Cardiac septum (tissue), 1 donor: ENCODE data around the gene MYH7B. TPM values are rescaled to one million over a fixed set of nuclear protein-coding genes. Genes with fewer than 3 reads are reported as not detected.

ENCODE experiments used
- DNase-seq: peaks from one replicate; pipeline ENCODE4 v3.0.0-alpha.2; 2020; ENCODE audit warnings: low spot score
- intact Hi-C: fragments of 100-400 bp; cut with DNase I; formaldehyde crosslinking; loops from one replicate; pipeline ENCODE4 v1.14.0; 2022
- long read RNA-seq: library from polyadenylated mRNA; unstranded; transcript quantifications from one replicate; pipeline ENCODE4 v2.0.0, GENCODE V29; 2021
- total RNA-seq: library from RNA; stranded (reverse); fragmentation: NEBNext Ultra II Directional; extraction: Animal tissue kit (Norgen Biotek cat#: 25700); gene quantifications from one replicate; pipeline ENCODE4 v1.2.1, GENCODE V29; 2021
- donor health status: DM: no; HTN: no; CAD: no.

MYH7B gene
- total RNA-seq: 238 TPM
- long read RNA-seq, transcript MYH7B-207 (6 exons, 1,578 nt): major isoform, 6 of 458 reads
- long read RNA-seq, partial matches to known transcripts: 363 of 458 reads
- long read RNA-seq, other reads (novel, unspliced or antisense): 89 of 458 reads

DNA sequence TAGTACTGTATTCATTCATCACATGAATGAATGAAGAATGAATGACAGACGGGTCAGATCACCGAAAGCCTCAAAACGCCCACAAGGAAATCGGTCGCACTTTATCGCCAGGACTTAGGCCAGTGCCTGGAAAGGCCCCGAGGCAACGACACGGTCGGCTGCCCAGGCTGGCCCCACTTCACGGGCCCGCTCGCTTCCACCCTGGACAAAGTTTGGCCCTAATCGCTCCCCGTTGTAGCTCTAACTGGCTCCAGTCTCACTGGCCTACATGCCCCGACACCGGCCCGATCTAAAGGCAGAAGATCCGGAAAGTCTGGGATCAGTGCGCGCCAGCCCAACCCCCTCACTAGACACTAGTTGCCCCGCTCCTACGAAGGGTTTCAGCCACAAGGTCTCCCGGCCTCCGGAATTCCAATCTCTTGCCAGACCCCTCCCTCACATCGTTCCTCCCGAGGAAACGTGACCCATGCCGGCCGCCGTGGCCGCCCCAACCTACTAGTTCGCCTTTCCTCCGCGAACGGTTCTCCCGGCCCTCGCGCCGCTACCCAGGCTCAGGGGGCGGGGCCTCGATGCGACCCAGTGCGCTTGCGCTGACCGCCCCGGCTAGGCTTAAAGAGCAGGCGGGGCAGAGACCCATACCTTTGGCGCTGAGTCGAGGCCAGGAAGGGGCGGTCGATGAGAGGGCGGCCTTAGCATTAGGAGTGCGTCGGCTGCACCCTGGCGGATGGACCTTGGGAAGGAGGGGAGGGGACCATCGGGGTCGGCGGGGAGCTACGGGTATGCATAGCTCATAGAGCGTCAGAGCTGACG is at the start of gene MYH7B, which contains the start of gene GSS:
Gene MYH7B (plus strand): TSS at position 638 of the 810 bp plus-strand sequence. CDS start 22,138 bp downstream, outside the sequence.
Gene GSS (minus strand): TSS at position 576 of the 810 bp plus-strand sequence. CDS start 3,954 bp downstream, outside the sequence.
- intact Hi-C loops: loop anchor here (1.0 to 5.0 kb wide), 2 partner anchors 79 to 128 kb away; partner anchors contain the start of genes ACSS2 and NCOA6
- DNase-seq: peak; percentile 99

DNA sequence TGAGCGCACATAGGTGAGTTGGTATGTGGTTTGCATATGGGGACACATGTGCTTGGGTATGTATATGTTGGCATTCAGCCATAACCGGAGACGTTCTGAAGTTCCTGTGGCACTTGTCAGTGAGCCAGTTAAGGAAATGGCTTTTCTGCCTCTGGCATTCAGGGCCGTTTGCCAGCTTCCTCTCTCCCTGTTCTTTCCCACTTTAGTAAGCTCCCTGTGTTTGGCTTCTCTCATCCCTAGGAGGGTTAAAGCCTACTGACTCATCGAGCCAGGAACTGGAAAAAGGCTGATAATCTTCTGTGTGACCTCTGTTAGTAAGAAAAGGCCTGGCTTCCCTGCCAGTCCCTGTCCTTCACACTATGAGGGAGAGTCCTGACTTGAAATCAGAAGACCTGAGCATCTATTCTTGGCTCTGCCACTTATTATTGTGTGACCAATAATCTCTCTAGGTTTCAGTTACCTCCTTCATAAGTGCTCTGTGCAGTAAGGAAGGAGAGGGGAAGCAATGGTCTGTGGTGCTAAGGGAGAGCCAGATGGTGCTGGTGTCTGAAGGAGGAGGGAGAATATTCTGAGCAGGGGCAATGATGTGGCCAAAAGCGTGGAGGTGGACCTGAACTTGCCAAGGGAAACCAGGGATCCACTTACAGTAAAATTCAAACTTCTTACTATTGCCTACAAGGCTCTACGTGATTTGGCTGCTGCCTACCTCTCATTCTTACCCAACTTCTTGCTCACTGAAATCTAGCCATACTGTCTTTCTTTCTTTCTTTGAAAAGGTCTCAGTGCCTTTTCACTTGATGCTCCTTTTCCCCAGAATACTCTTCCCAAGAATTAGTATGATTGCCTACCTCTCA is 47.8 kb upstream of the MYH7B start:
- intact Hi-C loops: no loop called here
- DNase-seq: peak; percentile 80

DNA sequence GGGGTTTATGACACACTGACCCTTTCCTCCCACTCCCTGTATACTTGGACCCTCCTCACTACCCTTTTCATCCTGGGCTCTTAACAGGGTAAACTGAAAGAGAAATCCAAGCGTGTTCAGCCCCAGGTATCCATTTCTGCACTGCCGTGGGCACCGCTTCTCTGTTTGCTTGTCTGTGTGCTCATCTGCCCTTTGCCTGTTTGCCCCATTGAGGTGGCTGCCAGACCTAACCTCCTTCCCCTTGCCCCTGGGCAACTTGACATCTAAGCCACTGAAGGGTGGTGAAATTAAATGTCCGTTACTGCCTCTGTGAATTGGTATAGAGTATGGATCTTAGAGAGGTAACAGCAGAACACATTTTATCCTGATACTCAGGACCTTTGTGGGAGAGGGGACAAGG is 40.5 kb upstream of the MYH7B start:
- no peak for DNase-seq
- intact Hi-C loops: no loop called here

DNA sequence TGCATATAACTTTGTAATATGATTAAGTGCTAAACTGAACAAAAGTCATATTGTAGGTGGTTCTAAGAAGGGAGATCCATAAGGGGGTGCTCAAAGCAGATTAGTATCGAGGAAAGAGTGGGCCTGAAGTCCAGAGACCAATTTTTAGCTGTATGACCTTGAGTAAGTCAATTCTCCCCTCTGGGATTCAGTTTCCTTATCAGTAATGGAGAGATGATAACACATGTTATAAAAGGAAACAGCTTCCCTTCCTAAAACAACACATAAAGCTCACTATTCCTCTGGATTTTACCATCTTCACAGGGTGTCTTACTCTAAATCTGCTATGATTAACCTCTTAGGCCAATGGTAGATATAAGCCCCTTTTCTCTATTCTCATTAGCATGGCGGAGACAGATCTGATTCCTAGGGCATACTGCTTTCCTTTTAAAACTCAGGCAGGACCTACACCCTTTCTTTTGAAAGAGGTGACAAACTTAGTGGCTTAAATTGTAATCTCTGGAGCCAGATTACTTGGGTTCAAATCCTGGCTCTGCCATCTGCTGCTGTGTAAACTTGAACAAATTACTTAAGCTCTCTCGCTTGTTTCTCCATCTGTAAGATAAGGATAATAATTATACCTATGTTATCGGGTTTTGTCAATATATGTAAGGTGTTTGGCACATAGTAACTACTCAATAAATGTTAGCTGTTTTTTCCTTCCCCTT is 39.8 kb upstream of the MYH7B start:
- DNase-seq: no peak
- intact Hi-C loops: no loop called here

DNA sequence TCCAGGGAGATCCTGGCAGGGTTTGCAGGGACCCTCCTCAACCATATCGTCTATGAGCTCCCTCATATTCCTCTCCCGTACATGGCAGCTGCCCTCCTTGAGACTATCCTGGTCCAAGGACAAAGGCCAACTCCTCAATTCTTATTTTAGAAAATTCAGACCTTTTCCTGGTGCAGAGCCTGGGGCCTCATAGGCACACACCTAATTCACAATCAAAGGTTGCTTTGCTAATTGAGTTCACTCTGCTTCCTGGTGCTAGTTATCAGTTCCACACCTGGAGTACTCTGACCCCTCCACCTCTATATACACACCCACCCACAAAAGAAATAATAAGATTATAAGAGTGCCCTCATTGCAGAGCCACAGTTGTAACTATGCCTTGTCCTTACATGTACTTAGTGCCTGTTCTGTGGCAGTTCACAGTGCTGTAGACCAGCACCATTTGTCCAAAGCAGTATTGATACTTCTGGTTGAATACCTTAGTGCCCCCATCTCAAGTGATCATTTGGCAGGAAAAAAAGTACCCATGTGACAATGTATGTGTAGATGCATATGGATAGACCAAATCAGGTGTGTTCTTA is 38.8 kb upstream of the MYH7B start:
- DNase-seq: no peak
- intact Hi-C loops: no loop called here

DNA sequence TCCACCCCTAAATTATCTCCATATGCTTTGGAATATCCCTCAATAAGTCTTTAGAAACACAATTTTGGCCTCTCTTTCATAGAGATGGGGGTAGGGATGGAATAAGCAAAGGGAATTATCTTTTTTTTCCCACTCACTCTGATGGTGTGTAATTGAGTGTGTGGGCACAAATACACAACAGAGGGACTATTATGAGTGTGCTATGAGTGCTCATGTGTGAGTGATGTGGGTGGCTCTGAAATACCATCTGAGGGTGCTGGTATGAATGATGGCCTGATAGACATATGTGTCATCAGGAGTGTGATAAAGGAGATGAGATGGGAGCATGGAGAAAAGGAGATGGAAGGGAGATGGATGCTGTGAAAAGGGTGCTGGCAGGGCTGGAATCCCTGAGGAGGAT is 35.6 kb upstream of the MYH7B start:
- DNase-seq: no peak
- intact Hi-C loops: no loop called here

DNA sequence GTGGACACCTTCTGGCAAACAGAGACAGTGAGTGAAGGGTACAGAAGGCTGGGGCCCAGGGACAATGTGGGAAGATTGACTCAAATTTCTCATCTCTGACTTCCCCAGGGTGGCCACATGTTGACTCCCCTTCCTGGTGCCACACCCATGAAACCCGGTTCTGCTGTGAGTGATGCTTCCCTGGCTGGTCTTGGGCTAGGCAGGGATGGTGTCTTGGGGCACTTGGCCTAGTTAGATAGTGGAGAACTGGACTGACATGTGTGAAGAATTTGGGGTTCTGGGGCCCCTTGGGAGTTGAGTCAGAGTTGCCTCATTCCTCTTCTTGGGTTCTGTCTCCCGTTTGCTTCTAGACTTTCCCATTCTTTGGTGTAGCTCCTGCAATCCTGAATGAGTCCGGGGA is 34.2 kb upstream of the MYH7B start:
- no peak for DNase-seq
- intact Hi-C loops: no loop called here

DNA sequence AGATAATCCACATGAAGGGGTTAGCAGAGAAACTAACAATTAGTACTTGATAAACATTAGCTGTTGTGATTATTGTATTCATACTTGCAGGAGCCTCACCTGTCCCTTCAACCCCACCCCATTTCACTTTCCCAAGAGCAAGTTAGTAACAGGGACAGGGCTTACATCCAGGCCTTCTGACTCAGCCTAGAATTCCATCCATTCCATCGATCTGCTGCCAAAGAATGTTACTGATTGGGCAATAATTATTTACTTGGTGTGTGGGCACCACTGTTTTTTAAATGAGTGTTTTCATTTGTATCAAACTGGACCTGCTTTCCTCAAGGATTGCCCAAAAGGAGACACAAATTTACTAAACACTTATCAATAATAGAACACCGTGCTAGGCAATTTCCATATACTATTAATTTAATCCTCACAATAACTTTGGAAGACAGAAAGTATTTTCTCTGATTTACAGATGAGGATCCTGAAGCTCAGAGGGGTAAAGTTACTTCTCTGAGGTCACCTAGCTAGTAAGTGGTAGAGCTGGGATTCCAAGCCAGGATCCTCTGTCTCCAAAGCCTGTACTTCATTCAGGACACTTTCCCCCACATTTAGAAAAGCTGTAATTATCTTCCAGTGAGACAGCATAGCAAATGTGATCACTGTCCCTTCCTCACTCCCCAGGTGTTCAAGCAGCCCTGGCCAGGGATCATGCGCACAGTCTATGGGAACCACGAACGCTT is 32.9 kb upstream of the MYH7B start:
- DNase-seq: no peak
- intact Hi-C loops: no loop called here

DNA sequence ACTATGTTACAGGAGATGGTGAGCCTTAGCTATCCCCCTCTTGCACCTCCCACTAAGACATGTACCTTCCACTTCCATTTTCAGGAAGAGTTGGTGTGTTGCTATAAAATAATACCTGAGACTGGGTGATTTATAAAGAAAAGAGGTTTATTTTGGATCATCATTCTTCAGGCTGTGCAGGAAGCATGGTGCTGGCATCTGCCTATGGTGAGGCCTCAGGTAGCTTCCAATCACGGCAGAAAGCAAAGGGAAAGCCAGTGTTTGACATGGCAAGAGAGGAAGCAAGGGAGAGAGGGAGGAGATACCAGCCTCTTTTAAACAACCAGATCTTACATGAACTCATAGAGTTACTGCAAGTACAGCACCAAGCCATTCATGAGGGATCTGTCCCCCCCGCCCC is 32.3 kb upstream of the MYH7B start:
- intact Hi-C loops: no loop called here
- DNase-seq: no peak

DNA sequence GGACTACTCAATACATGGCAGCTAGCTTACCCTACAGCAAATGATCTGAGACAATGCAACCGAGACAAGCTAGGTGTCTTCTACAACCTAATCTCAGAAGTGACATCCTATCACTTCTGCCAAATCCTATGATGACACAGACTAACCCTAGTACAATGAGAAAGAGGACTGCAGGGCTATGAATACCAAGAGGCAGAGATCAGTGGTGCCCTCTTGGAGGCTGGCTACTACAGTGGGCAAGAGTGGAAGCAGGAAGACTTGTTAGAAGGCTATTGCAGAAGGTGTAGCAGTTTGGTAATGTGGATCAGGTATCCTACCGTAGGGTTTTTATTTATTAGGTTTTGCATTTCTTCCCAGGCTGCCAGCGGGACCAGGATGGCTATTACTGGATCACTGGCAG is 30.3 kb upstream of the MYH7B start:
- intact Hi-C loops: no loop called here
- no peak for DNase-seq

DNA sequence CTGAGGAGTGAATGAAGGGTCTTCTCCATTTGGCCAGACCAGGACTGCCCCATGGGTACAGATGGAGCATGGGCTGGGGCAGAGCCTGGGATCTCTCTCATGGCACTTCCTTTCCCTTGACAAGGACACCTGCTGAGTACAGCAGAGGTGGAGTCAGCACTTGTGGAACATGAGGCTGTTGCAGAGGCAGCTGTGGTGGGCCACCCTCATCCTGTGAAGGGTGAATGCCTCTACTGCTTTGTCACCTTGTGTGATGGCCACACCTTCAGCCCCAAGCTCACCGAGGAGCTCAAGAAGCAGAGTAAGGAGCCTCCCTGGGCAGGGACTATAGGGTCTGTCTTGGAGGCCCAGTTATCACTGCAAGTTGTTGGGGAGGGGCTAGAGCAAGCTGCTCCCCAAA is 29.7 kb upstream of the MYH7B start:
- DNase-seq: no peak
- intact Hi-C loops: no loop called here

DNA sequence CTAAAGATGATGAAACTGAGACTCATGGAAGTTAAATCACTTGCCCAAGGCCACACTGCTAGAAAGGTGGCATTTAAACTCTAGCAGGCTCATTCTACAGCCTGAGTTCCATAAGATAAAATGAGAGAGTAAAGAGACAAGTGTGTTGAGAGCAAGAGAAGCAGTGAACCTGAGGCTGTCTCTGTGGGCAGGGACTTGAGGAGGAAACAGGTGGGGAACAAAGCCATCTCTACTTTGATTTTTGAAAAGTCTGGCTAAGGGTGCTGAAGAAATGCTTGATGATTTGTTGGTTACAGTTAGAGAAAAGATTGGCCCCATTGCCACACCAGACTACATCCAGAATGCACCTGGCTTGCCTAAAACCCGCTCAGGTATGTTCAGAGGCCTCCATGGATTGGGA is 29.1 kb upstream of the MYH7B start:
- intact Hi-C loops: no loop called here
- no peak for DNase-seq

DNA sequence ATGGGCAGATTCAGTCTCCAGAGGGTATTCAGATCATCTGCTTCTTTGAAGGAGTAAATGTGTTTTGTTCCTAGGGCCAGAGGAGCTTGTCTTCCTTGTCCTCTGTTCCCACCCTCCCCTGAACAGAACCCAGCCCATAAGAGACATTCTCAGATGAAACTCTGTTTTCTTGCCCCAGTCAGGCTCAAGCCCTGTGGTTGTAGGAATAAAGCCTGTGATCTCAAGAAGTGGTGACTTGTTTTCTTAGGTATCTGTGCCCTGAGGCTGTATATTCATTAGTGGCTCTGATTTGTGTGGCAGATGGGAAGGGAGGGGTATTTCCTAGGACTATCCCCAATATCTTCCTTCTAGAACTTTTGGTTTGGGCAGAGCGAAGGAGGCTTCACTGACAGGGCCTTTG is 27.9 kb upstream of the MYH7B start:
- intact Hi-C loops: no loop called here
- DNase-seq: no peak

DNA sequence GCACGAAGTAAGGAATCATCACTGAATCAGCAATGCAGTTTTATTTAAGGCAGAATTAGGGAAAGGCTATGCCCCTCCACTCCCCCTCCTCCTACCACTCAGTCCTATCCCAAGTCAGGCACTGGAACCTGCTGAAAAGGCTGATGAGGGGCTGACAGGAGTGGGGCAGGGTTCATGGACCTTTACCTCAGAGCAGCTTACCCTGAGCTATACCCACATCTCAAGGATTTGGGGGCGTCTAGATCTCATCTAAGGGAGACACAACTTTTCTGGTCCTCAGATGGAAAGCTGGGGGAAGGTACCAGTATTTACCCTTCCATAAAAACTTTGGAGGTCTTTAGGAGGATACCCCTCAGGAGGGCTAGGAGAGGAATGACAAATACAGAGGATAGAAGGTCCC is 27.3 kb upstream of the MYH7B start:
- DNase-seq: no peak
- intact Hi-C loops: no loop called here

DNA sequence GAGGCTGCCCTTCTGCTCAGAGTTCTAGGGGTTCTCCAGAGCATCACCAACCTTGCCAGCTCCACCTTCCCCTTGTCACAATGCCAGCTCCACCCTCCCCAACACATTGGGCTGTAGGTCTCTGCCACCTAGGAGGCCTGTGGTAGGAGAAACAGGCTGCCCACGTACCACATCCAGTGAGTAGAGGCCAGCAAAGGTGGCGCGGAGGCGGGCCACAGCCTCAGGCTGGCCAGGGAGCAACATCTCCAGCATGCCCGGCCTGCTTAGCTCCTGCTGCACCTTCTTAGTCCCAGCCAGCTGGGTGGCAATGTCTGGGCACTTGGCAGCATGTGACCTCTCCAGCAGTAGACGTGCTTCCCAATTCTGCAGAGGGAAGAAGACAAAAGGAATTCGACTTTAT is 23.9 kb upstream of the MYH7B start:
- intact Hi-C loops: no loop called here
- DNase-seq: no peak

DNA sequence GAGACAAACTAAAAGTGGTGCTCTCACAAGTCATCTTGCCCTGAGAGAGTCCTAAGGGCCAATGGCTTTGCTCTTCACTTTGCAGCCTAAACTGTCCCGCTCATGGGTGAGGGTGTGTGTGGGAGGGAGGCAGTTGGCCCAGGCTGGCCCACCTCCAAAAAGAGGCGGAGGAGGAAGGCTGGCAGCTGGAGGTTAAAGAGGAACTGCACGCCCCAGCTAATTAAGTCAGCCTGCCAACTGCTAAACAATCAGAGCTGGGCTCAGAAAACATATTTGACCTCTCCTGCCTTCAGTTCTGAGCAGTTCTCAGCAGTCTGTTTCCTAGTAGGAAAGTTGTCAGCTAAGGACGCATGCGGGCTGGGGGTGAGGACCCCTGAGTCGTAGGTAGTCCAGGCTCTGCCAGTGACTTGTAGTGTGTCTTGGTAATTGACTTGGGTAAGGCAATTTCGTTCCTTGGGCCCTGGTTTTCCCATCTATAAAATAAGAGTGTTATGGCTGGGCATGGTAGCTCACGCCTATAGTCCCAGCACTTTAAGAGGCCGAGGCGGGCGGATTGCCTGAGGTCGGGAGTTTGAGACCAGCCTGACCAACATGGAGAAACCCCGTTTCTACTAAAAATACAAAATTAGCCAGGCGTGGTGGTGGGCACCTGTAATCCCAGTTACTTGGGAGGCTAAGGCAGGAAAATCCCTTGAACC is 17.1 kb upstream of the MYH7B start:
- intact Hi-C loops: no loop called here
- peak; percentile 87 for DNase-seq

DNA sequence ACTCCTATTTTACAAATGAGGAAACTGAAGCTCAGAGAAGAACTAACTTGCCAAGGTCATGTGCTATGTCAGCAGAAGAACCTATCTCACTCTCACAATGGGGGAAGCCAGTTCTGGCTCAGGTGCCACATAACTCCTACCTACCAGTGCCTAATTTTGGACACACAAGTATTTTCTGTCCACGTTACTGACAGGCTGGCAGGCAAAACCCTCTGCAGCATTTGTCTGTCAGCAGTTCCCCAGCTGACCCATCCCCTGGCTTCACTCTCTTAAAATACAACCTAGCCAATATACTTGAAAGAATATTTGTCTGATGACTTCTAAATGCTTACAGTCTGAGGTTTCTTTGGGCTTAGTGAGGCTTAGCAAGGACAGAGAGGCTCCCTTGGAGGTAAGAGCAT is 15.6 kb upstream of the MYH7B start:
- DNase-seq: no peak
- intact Hi-C loops: no loop called here

DNA sequence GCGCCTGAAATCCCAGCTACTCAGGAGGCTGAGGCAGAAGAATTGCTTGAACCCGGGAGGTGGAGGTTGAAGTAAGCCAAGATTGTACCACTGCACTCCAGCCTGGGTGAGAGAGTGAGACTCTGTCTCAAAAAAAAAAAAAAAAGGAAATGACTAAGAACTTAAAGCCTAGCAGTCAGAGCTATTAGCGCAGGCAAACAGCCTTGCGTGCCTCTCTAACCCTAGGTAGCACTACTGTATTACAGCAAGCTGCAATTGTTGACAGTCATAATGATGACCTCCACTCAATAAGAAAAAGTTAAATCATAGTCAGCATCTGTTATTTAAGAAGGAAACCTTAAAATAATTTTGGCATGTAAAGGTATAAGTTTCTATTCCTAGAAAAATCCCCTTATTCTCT is 14.4 kb upstream of the MYH7B start:
- intact Hi-C loops: no loop called here
- no peak for DNase-seq
